ENCODE data around the gene CAMK2A. TPM values are rescaled to one million over a fixed set of nuclear protein-coding genes. Genes with fewer than 3 reads are reported as not detected.

CAMK2A gene
- total and polyA plus RNA-seq, 2 of the 4 experiments (the other 2 are of a cell fraction), result 0.18 to 0.19 TPM

GRCh38 chr5:150279330-150280020, 10.1 kb downstream of the CAMK2A start (continued):
- no peak for TF ChIP-seq FOS (IDR thresholded peaks at IDR 0.05; ENCODE audit: low read depth, low read length)

- Histone ChIP-seq H3K4me3 (ENCODE audit: insufficient read depth, low read depth, low read length) (no peak overlapping the region), H4K91ac (ENCODE audit: insufficient read depth, low read depth, low read length) (peak overlapping the region; percentile 79), H2BK15ac (ENCODE audit: low read depth, low read length) (peak overlapping the region; percentile 83; the same call in 2 of the 3 replicates), H2BK5ac (ENCODE audit: low read depth, low read length, poor library complexity, severe bottlenecking) (peak overlapping the region; percentile 88), H3K4me2 (ENCODE audit: low read depth, low read length) (no peak overlapping the region), H3K4ac (ENCODE audit: low read depth, low read length) (peak overlapping the region; percentile 91), H3K14ac (replicated peaks; ENCODE audit: low read depth, low read length) (peak overlapping the region; percentile 86), H2AK9ac (replicated peaks; ENCODE audit: low read depth, low read length, poor library complexity) (peak overlapping the region; percentile 10), H2AFZ (replicated peaks; ENCODE audit: low read length, poor library complexity) (peak overlapping the region; percentile 87), H4K20me1 (ENCODE audit: insufficient read depth, low read length) (no peaks in the 10 kb centered on the region), H2BK20ac (ENCODE audit: low read depth, low read length) (peak overlapping the region; percentile 91), H2AK5ac (ENCODE audit: low read depth, low read length) (peak overlapping the region; percentile 97), H3K27me3 (ENCODE audit: control insufficient read depth, insufficient read depth, low read length) (no peaks in the 10 kb centered on the region), H3K9me3 (ENCODE audit: control insufficient read depth, insufficient read depth, low read length) (no peaks in the 10 kb centered on the region), H3K27ac (ENCODE audit: insufficient read depth, low read length) (peak overlapping the region; percentile 71), H3K36me3 (ENCODE audit: control insufficient read depth, insufficient read depth, low read length) (no peaks in the 10 kb centered on the region), H4K5ac (ENCODE audit: low read depth, low read length) (0 out of 2 replicates have a peak overlapping the region, but pooled peaks have one; percentile 45), H3K56ac (ENCODE audit: extremely low read depth, insufficient read depth, low read length) (no peak overlapping the region), H3K23ac (ENCODE audit: low read depth, low read length) (peak overlapping the region; percentile 72), H4K8ac (ENCODE audit: low read depth in 2 of 2, low read length in 2 of 2) (peak overlapping the region; percentile 66 to 89; a peak in 3 of 4 replicates), H3K79me1 (ENCODE audit: low read depth in 1 of 2, low read length in 2 of 2) (no peaks in the 10 kb centered on the region), H3K4me1 (ENCODE audit: control insufficient read depth, insufficient read depth, low read length) (peaks cover 10% of the 10 kb centered on the region), H2BK120ac (ENCODE audit: low read depth, low read length) (peak overlapping the region; percentile 95), H3K9ac (ENCODE audit: low read depth, low read length) (no peak overlapping the region), H3K9me1 (ENCODE audit: insufficient read depth, low read length) (peaks cover 25% of the 10 kb centered on the region), H3K18ac (ENCODE audit: low read depth, low read length) (peak overlapping the region; percentile 70)
- in situ Hi-C loops (cut with MboI; ENCODE audit: low sequenced_read_pairs), result no loop called here
- peak; percentile 97 for ATAC-seq (ENCODE audit: low read depth)
- intact Hi-C loops (cut with micrococcal nuclease), result loop anchor here (2.0 kb wide), 1 partner anchor 20 kb away; no protein-coding TSS in a partner anchor
- dilution Hi-C loops (cut with HindIII; ENCODE audit: low sequenced_read_pairs, unreplicated experiment), result no loop called here
- POLR2A ChIA-PET (ENCODE audit: unreplicated experiment), result no interaction called here
- CTCF ChIA-PET, result no interaction called here
- WGBS, 2 experiments (ENCODE audit: extremely low coverage in 2 of 2, insufficient read length in 1 of 2), result 0% methylated on average over 2 of the region's 6 CpGs; no CpG with 5 or more reads in 1 of the 2 experiments
- no TSS peak for BruUV-seq (replicated peaks)
- peak; percentile 90 for DNase-seq
- TF ChIP-seq MAFK (IDR thresholded peaks at IDR 0.05; ENCODE audit: low read depth, low read length) (no peak), CEBPB (IDR thresholded peaks at IDR 0.05; ENCODE audit: low read depth, low read length) (peak; percentile 40; the same call in 1 of the 2 replicates), MXI1 (IDR thresholded peaks at IDR 0.05; ENCODE audit: borderline replicate concordance, low read depth, low read length) (no peak), BHLHE40 (IDR thresholded peaks at IDR 0.05; ENCODE audit: low read depth, low read length) (peak; percentile 61)
Observed at GRCh38 chr5:150278916-150279315, 10.7 kb downstream of the CAMK2A start.

Measured in IMR-90 (cell line).